Right hindlimb (tissue), 1 donor: Measurements from ENCODE around the gene CNGB1.
"Not testable (repeated sequence)": the region's sequence is repeated elsewhere in the genome, so short reads cannot be mapped to it uniquely, and the experiment has no call there.

Experiments
- DNase-seq: peaks from one replicate; pipeline ENCODE4 v3.0.0-alpha.2; 2018

CNGB1 gene

DNA sequence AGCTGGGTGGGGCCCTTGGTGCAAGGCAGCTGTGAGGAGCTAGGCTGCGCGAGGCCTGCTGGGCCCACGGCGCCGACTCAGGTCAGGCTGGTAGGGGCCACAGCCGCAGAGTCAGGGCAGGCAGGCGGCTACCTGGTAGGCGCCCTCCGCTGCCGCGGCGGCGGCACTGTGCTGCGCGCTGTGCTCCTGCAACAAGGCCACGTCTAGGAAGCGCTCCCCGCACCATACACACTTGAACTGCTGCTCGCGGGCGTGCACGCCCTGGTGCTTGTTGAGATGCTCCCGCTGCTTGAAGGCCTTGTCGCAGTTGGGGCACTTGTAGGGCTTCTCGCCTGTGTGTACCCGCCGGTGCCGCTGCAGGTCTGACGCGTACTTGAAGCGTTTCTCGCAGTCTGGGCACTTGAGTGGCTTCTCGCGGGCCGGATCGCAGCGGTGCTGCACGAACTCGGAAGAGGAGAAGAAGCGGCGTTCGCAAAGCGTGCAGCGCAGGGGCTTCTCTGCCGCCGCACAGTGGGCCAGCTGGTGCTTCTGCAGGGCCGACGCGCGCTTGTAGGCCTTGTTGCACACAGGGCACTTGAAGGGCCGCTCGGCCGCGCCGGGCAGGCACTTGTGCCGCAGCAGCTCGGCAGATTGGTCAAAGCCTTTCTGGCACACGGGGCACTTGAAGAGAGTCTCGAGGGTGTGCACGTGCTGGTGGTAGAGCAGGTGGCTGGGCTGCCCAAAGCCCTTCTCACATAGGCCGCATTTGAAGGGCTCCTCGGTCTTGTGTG lies 25.7 kb upstream of the CNGB1 start:
- DNase-seq = no peak

DNA sequence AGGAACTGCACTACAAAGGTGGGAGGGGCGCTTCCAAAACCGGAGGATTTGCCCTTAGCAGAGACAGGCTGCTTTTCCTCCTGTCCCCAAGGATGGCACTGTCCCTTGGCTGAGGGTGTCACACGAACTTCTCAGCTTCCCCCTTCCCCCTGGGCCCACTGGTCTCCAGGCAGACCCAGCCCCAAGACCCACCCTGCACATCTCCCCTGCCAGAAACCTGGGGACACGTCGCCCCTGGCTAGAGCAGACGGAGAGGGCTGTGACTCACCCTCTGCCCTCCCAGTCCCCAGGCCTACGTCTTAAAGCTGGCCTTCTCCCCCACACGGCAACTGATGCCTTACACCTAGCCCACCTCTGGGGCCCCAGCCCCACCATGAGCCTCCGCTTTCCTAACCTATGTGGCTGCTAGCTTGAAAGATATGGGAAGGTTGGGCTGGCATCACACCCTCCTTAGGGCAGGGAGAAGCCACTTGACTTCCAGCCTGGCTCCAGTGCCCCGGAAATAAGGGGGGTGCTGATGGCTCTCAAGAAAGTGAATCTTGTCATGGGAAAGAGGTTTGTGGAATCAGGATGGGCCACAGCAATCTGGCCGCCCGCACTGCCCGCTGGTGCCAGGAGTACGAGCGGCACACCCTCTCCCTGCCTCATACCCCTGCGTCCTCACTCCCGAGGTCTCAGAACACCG lies 24.9 kb upstream of the CNGB1 start:
- DNase-seq = no peak

DNA sequence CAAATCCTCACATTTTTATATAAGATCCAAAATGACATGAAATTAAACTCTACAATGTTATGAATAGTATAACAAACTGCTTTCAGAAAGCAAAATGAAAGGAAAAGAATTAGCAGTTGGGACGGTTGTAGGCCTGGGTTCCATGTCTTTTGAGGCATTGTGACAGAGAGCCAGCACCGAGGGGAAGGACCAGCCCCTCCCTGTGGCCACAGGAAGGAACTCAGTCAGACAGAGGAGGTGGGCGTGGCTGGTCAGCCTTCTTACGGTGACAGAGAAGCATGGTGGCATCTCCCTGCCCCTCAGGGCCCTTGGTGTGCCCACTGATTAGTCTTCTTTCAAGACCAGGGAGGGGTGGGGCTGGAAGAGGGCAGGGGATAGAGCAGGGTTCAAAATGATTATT lies 23.9 kb upstream of the CNGB1 start:
- DNase-seq = no peak

DNA sequence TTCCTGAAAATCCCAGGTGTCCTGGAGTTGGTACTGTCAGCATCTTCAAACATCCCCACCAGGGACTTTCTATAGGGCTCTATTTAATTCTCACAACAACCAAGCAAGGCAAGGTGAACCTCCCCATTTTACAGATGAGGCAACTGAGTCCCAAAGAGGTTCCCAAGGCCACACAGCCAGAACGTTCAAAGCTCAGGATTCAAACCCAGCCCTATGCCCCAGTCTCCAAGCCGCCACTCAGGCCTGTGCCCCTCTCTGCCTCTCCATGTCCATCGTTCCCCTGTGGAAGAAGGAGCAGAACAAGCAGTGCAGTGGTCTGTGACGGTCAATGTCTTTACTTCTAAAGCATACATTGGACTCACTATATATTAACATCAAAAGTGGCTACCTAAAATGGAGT lies 23.4 kb upstream of the CNGB1 start:
- no peak for DNase-seq

DNA sequence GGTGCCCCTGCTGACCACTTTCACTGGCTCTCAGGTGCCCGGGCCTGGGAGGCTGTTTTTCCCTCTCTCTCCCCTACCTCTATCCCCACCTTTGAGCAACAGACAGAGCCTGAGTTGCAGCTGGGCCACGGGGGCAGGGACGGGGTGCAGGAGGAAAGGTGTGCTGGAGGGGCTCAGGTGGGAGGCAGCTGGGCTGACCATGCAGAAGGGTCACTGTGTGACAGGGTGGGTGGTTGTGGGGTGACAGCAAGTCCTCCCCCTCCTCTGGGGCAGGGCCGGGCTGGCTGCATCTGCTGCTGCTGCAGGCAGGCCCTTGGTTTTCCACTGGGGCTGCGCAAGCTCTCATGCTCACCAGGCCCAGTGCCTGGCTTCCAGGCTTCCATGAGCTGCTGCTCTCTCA lies 23.0 kb upstream of the CNGB1 start:
- no peak for DNase-seq

DNA sequence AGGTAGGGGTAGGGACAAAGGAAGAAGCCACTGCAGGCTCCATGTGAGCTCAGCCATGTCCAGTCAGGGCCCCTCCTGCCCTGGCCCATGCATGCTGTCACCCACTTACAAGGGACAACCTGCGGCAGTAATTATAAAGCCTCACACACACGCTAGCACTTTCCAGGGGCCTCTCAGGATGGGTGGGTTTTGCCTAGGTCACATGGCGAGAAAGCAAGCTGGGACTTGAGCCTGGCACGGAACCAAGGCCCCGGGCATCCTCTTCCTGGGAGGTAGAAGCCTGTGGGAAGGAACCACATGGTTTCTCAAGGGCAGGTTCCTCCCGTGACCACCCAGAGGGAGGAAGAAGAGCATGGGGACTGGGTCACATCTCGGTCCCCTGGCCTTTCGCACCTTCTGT lies 22.5 kb upstream of the CNGB1 start:
- no peak for DNase-seq

DNA sequence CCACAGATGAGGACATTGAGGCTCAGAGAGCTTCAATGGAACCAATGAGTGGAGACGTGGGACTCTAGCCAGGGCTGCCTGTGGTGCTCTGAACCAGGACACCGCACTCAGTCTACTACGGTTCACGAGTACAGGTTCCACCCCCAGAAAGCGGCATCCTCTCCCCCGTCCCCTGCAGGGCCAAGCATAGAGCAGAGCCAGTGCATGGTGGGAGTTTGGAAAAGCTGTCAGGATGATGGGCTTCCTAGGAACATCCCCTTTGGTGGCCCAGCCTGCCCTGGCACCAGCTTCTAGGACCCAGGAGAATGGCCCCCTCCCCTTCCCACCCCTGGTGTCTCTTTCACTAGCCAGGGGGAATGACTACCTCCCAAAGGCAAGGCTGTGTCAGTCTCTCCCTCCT lies 21.2 kb upstream of the CNGB1 start:
- no peak for DNase-seq

DNA sequence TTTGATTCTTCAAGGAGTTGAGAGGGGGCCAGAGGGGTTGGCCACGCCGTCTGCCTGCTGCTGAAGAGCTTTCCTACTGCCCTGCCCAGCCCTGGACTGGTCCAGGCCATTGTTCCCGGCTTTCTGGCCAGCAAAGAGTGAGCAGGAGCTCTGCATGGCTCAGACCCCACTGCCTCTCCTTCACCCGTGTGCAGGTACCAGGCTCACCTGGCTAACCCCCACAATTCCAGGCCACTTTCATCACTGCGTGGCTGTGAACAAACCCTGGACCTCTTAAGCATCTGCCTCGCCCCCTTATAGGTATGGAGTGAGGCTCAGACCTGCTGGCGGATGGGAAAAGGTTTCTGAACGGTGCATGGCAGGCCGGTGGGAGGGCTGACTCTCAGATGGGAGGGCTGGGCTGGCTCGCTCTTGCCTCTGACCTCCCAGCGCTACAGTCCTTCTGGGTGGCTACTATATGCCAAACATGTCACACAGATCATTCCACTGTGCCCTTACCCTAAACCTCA lies 20.7 kb upstream of the CNGB1 start:
- DNase-seq = no peak

DNA sequence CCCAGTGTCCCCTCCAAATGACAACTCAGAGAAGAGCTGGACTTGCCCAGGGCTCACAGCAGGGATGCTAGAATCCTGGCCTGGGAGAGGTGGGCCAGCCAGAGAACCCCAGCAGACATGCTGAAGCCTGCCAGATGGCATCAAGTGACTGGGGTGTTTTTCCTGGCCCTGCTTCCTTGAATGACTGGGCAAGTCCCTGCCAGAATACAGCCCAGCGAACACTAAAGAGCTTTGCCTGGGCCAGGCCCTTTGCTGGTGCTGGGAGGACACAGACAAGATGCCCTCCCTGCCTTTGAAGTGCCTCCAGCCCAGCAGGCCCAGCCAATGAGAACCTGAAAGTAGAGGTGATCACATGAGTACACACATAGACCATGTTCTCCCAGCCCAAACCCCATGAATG lies 18.0 kb upstream of the CNGB1 start:
- DNase-seq = no peak

DNA sequence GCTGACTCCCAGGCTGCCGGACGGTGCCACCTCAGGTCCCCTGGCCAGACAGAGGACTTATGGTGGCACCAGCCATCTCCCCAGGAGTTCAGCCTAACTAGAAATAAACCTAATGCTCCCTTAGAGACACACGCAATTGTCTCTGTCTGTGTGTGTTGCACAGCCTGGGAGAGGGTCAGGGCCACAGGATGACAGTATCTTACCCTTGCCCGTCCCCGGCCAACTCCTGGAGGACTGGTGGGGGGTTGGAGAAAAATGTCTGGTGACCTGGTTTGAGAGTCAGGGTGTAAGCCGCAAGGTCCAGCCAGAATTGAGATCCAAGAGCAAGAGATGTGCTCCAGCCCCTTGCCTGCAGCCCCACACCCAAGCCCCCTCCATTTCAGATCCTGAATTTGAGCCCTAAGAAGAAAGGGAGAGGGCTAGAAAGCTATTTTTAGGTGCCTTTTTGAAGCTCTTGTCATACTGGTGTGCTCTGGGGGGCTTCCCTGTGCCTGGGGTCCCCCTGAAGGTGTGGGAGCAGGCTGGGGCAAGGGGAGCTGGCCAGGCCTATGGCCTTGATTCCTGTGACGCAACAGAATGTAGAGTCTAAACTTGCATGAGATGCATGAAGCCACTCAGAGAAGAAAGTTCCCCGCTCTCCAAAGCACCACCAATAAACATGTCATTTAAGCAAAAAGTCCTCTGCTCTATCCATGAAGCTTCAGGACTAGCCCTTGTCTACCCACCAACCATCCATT lies 16.7 kb upstream of the CNGB1 start:
- no peak for DNase-seq

DNA sequence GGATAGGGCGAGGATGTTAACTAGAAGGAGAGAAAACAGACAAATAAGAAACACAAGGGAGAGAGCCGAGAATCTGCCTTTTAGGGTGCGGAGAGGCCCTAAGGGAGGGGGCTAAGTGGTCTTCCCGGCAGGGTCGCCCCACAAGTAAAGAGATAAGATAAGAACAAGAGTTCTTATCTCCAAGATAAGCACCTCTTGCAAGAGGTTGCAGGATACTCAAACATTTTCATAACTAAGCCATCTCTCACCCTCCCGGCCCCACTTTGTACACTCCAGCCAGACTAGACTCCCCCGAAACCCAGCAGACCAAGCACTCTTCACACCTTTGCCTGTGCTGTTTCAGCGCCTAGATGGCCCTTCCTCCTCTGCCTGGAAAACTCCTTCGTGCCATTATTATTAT lies 15.3 kb upstream of the CNGB1 start:
- no peak for DNase-seq

DNA sequence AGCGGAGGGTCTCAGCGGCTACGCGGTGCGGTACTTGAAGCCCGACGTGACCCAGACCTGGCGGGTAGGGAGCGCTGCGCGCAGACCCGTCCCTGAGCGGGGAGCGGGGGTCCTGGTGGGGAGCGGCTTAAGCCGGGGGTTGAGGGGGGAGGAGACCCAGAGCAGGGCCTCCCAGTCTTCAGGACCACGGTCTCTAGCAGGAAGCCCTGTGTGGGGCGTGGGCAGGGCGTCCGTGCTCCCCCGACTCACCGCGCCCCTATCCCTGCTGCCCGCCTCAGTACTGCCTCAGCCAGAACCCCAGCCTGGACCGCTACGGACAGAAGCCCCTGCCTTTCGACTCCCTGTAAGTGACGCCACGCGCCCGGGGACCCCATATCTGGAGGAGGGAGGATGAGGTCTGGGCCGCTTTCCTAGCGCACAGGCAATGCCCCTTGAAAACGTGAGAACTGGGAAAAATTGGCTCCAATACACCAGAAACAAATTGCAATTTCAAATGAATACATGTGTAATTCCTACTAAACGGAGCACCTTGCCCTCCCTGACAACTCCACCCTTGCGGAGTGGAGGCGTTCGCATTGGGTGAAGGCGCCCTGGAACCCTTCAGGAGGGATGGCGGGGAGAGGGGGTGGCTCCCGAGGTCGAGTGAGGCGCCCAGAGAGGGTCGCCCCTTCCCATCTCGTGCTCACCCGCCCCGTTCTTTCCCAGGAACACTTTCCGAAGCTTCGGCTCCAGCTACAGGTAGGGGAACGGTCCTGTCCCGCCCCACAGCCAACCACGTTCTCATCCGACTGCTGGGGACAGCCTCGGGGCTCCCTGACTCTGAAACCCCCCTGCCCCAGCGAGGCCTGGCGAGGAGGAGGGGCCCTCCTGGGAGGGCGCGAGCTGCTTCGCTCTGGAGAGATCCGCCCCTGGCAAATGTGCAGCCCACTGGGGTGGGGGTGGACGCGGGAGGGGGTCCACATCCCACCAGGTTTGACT lies 14.6 kb upstream of the CNGB1 start:
- DNase-seq = no peak

DNA sequence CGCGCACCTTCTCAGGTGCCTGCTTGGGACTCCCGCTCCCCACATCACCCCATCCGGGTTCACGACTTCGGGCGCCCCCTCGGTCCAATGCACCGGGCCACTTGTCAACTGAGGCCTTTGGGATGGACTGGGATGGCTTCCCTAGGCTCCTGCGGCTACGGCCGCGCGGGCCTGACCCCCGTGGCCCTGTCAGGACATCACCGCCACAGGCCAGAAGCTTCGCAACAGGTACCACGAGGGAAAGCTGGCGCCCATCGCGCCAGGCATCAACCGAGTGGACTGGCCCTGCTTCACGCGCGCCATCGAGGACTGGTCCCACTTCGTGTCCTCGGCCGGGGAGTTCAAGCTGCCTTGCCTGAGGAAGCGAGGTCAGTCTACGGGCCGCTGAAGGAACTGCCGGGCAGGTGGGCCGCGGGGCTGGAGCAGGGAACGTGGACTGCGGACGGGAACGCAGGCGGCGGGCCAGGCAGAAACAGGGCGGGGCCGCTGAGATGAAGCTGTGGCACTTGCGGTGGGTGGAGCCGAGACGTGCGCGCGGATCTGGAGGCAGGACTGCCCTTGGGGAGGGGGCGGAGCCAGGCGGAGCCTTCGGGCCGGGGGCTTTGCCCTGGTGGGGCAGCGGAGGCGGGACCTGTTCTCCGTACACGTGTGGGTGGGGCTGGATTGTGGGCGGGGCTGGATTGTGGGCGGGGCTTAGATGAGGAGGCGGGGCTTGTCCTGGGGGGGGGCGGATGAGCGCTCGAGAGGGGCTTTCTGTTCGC lies 13.7 kb upstream of the CNGB1 start:
- peak; percentile 87 for DNase-seq

DNA sequence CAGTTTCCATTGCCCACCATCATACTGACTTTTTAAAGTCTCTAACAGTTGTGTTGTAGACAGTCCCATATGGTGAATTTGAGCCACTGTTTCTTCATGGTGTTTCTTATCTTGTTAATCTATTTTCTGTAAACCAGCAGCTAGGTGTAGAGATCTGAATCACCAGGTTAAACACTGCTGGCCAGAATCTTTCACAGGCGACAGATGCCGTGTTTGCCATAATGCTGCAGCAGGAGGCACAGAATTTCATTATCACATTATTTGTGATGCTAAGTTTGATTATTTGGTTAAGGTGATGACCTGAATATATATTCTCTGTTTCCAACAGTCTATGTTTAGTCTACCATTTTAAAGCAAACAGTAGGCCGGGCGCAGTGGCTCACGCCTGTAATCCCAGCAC lies 11.5 kb upstream of the CNGB1 start:
- DNase-seq = no peak

DNA sequence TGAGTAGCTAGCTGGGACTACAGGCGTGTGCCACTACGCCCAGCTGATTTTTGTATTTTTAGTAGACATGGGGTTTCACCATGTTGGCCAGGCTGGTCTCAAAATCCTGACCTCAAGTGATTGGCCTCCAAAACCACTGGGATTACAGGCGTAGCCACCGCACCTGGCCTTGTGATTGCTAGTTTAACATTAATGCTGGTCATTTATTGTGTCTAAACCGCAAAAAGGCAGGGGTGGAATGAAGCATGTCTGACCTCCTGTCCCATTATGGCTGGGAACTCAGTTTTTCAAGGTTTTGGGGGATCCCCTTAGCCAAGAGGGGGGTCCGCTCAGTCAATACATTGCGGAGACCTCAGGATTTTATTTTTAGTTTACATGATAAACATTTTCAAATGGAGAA lies 10.7 kb upstream of the CNGB1 start:
- DNase-seq = no peak

DNA sequence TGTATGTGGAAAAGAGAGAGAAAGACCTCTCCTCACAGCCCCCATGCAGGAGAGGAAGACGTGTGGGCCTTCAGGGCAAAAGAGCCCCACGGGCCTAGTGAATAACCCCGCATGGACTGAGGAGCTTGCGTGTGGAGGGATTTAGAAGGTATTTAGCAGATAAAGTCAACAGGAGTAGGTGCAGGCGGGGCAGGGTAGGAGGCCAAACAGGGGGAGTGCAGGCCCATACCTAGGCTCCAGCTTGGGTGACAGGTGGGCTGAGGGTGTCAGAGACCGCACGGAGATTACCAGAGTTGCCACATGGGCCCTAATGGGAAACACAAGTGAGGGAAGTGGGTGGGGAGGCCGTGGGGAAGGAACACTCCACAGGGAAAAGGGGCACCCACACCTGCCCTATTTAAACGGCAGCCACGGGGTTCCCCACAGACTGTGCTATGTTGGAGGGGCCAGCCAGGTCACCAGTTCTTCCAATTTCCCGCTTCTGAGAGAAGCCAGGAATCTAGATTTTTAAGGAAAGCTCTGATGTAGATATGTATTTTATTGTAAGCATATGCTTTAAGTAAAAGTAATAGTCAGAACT lies 8.2 kb upstream of the CNGB1 start:
- no peak for DNase-seq

DNA sequence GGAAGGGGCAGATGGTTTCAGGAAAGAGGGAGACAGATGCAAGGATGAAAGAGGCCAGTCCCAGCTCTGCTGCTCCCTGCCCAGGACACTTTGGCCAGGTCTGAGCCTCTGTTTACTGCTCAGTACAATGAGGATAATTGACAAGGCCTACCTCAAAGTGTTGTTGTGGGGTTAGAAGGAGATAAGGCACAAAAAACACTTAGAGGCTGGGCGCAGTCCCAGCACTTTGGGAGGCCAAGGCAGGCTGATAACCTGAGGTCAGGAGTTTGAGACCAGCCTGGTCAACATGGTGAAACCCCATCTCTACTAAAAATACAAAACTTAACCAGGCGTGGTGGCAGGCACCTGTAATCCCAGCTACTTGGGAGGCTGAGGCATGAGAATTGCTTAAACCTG lies 7.1 kb upstream of the CNGB1 start:
- not testable (repeated sequence) for DNase-seq

DNA sequence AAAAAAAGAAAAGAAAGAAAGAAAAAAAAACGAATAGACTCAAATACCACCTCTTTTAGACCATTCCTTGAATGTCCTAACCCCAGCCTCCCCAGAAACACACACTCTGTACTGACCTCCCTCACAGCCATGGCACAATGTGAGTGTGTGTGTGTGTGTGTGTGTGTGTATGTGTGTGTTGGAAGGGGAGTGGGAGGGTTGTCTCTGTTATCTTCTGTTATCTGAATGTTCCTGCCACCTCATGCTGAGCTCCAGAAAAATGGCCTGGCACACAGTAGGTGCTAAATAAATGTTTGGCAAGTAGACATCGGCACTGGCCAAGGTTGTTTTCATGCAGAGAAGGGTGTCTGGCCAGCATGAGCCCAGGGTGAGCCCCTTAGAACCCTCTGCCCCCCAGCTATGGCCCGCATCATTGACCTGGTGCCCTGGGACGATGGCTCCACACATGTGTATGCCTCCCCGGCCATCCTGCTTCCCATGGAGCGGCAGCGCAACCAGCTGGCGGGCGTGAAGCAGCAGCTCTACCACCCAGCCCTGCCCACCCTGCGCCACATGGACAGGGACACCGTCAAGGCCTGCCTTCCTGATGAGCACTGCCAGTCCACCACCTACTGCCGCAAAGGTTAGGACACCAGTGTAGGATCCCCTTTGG lies 6.6 kb upstream of the CNGB1 start:
- DNase-seq = no peak

DNA sequence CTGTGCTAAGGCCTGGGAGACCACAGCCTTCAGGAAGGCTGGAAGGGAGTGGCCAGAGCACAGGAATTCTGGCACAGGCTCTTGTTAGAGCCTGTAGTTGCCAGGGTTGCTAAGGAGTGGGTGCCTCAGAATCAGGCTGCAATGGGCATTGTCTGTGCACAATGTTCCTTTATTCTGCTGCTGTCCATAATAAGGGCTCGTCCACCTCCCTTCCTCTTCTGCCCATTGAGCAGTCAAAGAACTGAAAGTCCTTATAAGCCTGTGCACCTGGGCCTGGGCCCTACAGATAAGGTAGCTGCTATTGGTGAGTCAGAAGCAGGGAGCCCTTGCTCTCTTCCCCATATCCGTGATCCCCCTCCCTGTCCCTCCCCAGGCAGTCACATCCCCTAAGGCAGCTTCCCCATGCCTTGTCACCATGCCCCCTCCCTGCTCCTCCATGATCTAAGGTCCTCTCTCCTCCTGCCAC lies 5.4 kb upstream of the CNGB1 start:
- no peak for DNase-seq

DNA sequence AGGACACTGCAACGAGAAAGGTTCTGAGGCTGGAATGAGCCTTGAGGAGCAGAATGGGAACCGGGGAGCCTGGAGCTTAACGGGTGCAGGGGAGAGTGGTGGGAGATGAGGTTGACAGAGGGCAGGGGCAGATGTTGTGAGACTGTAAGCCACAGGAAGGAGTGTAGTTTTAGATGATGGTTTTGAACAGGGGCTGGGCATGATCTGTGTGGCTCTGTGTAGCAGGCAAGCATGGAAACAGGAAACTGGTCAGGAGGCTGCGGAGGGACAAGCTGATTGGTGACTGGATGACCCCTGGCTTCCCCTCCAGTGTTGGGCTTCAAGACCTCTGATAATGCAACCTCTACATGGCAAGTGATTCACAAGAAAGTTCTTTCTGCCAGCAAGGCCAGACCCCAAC lies 1.4 kb upstream of the CNGB1 start:
- DNase-seq = no peak

DNA sequence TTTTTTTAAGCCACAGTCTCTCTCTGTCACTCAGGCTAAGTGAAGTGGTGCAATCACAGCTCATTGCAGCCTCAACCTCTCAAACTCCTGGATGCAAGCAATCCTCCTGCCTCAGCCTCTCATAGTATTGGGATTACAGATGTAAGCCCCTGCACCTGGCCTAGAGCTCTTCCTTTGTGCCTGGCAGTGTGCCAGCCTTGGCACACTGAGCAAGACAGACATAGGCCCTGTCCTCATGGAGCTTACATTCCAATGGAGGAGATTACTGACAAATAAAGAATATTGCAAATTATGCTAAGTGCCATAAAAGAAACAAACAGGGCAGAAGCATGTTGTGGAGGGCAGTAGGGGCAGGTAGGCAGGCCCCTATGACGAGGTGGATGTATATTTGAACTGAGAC lies 920 bp upstream of the CNGB1 start:
- no peak for DNase-seq
